Measurements from ENCODE around the gene IRGQ.
"Not testable (repeated sequence)": the region's sequence is repeated elsewhere in the genome, so short reads cannot be mapped to it uniquely, and the experiment has no call there.

IRGQ gene

GRCh38 chr19:43595999-43596841, at the start of gene IRGQ, which contains the start of gene ZNF576:
IRGQ (minus strand) TSS chr19:43596134; CDS start chr19:43595338, 796 bp downstream.
ZNF576 (plus strand) TSS chr19:43596595; CDS start chr19:43597109, 514 bp downstream.
- DNase-seq = peak; percentile 97

- DNase-seq = no peak
These were observed 48.2 kb upstream of the IRGQ start for GRCh38 chr19:43644181-43644580.

GRCh38 chr19:43643326-43643725, 47.4 kb upstream of the IRGQ start:
- no peak for DNase-seq

- no peak for DNase-seq
These were observed 46.6 kb upstream of the IRGQ start for GRCh38 chr19:43642531-43642930.

GRCh38 chr19:43641333-43641732, 45.4 kb upstream of the IRGQ start:
- DNase-seq = no peak

GRCh38 chr19:43640424-43640757, 44.5 kb upstream of the IRGQ start:
- no peak for DNase-seq

GRCh38 chr19:43639519-43640423, 43.8 kb upstream of the IRGQ start, which contains the start of gene CADM4:
CADM4 (minus strand) TSS chr19:43639850; CDS start chr19:43639790, 60 bp downstream.
- DNase-seq = peak; percentile 4

GRCh38 chr19:43638995-43639518, 43.1 kb upstream of the IRGQ start:
- no peak for DNase-seq

GRCh38 chr19:43638214-43638994, 42.5 kb upstream of the IRGQ start:
- no peak for DNase-seq

GRCh38 chr19:43636121-43636683, 40.3 kb upstream of the IRGQ start:
- DNase-seq = no peak

GRCh38 chr19:43635561-43635940, 39.6 kb upstream of the IRGQ start:
- not testable (repeated sequence) for DNase-seq

- DNase-seq = no peak
These were observed 39.1 kb upstream of the IRGQ start for GRCh38 chr19:43634872-43635560.

GRCh38 chr19:43634506-43634871, 38.6 kb upstream of the IRGQ start:
- DNase-seq = no peak

- no peak for DNase-seq
These were observed 38.1 kb upstream of the IRGQ start for GRCh38 chr19:43634068-43634467.

- no peak for DNase-seq
These were observed 37.6 kb upstream of the IRGQ start for GRCh38 chr19:43633520-43633919.

- DNase-seq = no peak
These were observed 35.6 kb upstream of the IRGQ start for GRCh38 chr19:43631491-43631890.

- no peak for DNase-seq
These were observed 32.9 kb upstream of the IRGQ start for GRCh38 chr19:43628646-43629326.

GRCh38 chr19:43626838-43627237, 30.9 kb upstream of the IRGQ start:
- no peak for DNase-seq

GRCh38 chr19:43625918-43626579, 30.1 kb upstream of the IRGQ start:
- no peak for DNase-seq

- DNase-seq = no peak
These were observed 29.0 kb upstream of the IRGQ start for GRCh38 chr19:43624933-43625332.

Data from NCI-H1092 treated with DMSO at 0.1 percent for 48 hours (cell line).